Measurements from ENCODE around the gene TNKS1BP1. TPM values are rescaled to one million over a fixed set of nuclear protein-coding genes. Genes with fewer than 3 reads are reported as not detected.
"Not testable (repeated sequence)": the region's sequence is repeated elsewhere in the genome, so short reads cannot be mapped to it uniquely, and the experiment has no call there.

TNKS1BP1 gene
- polyA plus RNA-seq, 1 of the 3 experiments (the other 2 are of a cell fraction), result 43.3 TPM

GRCh38 chr11:57338142-57338541 is 13.4 kb upstream of the TNKS1BP1 start, which contains the start of gene P2RX3:
TSS of gene P2RX3 (plus strand) at chr11:57338352. CDS start at chr11:57338551, 199 bp downstream.
- H3K79me2 ChIP-seq (ENCODE audit: insufficient read depth), result peaks cover 28% of the 10 kb centered on the region
- 62% methylated on average over 4 of the region's 4 CpGs for WGBS (ENCODE audit: low lambda C conversion rate)
- H3K27me3 ChIP-seq (ENCODE audit: insufficient read depth), result no peaks in the 10 kb centered on the region
- ChIA-PET CTCF (interaction anchor here (0.7 to 1.3 kb wide), 4 partner anchors 10 to 497 kb away, joined by 3 to 5 read pairs (median 4); no protein-coding TSS in a partner anchor), POLR2A (no interaction called here)
- TF ChIP-seq JUND (IDR thresholded peaks at IDR 0.05) (no peak), GABPA (IDR thresholded peaks at IDR 0.05; ENCODE audit: low read depth) (no peak), ELF1 (IDR thresholded peaks at IDR 0.05) (no peak), SIN3A (IDR thresholded peaks at IDR 0.05; ENCODE audit: borderline replicate concordance, low read depth, low read length) (no peak), TEAD4 (IDR thresholded peaks at IDR 0.05; ENCODE audit: borderline replicate concordance, insufficient read depth) (no peak), MEF2A (IDR thresholded peaks at IDR 0.05; ENCODE audit: borderline replicate concordance, low read depth) (no peak), TAF1 (IDR thresholded peaks at IDR 0.05; ENCODE audit: borderline replicate concordance, low read depth, low read length) (no peak), FOSL2 (IDR thresholded peaks at IDR 0.05; ENCODE audit: borderline replicate concordance, low read depth) (no peak)
- no peaks in the 10 kb centered on the region for H4K20me1 ChIP-seq (ENCODE audit: insufficient read depth)
- no peak within 1 kb of the TSS for H3K27ac ChIP-seq (ENCODE audit: low read depth in 2 of 2, low read length in 1 of 2)
- H3K4me3 ChIP-seq (ENCODE audit: low read depth in 2 of 2, low read length in 1 of 2), result no peak within 1 kb of the TSS
- H3K4me2 ChIP-seq, result no peak within 1 kb of the TSS
- H3K36me3 ChIP-seq (replicated peaks in 1 of 2; ENCODE audit: control insufficient read depth in 1 of 2, insufficient read depth in 2 of 2, low read length in 1 of 2), result peaks cover 3 to 5% of the 10 kb centered on the region in 2 experiments
- DNase-seq, result no peak
- H3K9me2 ChIP-seq, result no peaks in the 10 kb centered on the region
- H3K4me1 ChIP-seq (ENCODE audit: control insufficient read depth in 1 of 2, insufficient read depth in 2 of 2, low read depth in 1 of 2, low read length in 1 of 2), result peaks cover 7 to 15% of the 10 kb centered on the region in 2 experiments; a peak in 3 of 4 replicates
- H3F3A ChIP-seq (replicated peaks; ENCODE audit: insufficient read depth), result no peaks in the 10 kb centered on the region
- H2AFZ ChIP-seq (ENCODE audit: low read depth), result no peak within 1 kb of the TSS
- no peak within 1 kb of the TSS for H3K9ac ChIP-seq
- no peaks in the 10 kb centered on the region for H3K9me3 ChIP-seq

- H3K79me2 ChIP-seq (ENCODE audit: insufficient read depth), result peaks cover 39% of the 10 kb centered on the region
- H3K4me2 ChIP-seq; H2AFZ ChIP-seq (ENCODE audit: low read depth); H3K9ac ChIP-seq; H3K9me3 ChIP-seq; H3F3A ChIP-seq (replicated peaks; ENCODE audit: insufficient read depth); H4K20me1 ChIP-seq (ENCODE audit: insufficient read depth); H3K4me3 ChIP-seq (ENCODE audit: low read depth in 2 of 2, low read length in 1 of 2); POLR2A ChIA-PET; H3K27me3 ChIP-seq (ENCODE audit: insufficient read depth); DNase-seq; H3K9me2 ChIP-seq; H3K27ac ChIP-seq (ENCODE audit: low read depth in 2 of 2, low read length in 1 of 2): not testable (repeated sequence)
- 93% methylated on average over 6 of the region's 6 CpGs for WGBS (ENCODE audit: low lambda C conversion rate)
- CTCF ChIA-PET, result interaction anchor here (0.8 to 1.9 kb wide), 4 partner anchors 9 to 20 kb away, joined by 3 to 6 read pairs (median 4); no protein-coding TSS in a partner anchor
- peaks cover 13 to 16% of the 10 kb centered on the region in 2 experiments for H3K36me3 ChIP-seq (replicated peaks in 1 of 2; ENCODE audit: control insufficient read depth in 1 of 2, insufficient read depth in 2 of 2, low read length in 1 of 2)
- peaks cover 7 to 15% of the 10 kb centered on the region in 2 experiments; a peak in 3 of 4 replicates for H3K4me1 ChIP-seq (ENCODE audit: control insufficient read depth in 1 of 2, insufficient read depth in 2 of 2, low read depth in 1 of 2, low read length in 1 of 2)
Measured at GRCh38 chr11:57336856-57337255, 12.1 kb upstream of the TNKS1BP1 start.

GRCh38 chr11:57336111-57336666 is 11.4 kb upstream of the TNKS1BP1 start:
- Histone ChIP-seq H3K27me3 (ENCODE audit: insufficient read depth) (no peaks in the 10 kb centered on the region), H3F3A (replicated peaks; ENCODE audit: insufficient read depth) (no peaks in the 10 kb centered on the region), H3K36me3 (replicated peaks in 1 of 2; ENCODE audit: control insufficient read depth in 1 of 2, insufficient read depth in 2 of 2, low read length in 1 of 2) (peaks cover 17 to 22% of the 10 kb centered on the region in 2 experiments), H3K9me2 (no peaks in the 10 kb centered on the region), H3K79me2 (ENCODE audit: insufficient read depth) (peaks cover 39% of the 10 kb centered on the region), H3K4me1 (ENCODE audit: control insufficient read depth in 1 of 2, insufficient read depth in 2 of 2, low read depth in 1 of 2, low read length in 1 of 2) (peaks cover 7 to 15% of the 10 kb centered on the region in 2 experiments; a peak in 3 of 4 replicates), H3K27ac (ENCODE audit: low read depth in 2 of 2, low read length in 1 of 2) (peak overlapping the region; percentile 37 to 85; a peak in 3 of 4 replicates), H3K4me3 (ENCODE audit: low read depth in 2 of 2, low read length in 1 of 2) (peak overlapping the region; percentile 69 to 87), H2AFZ (ENCODE audit: low read depth) (peak overlapping the region; percentile 83), H3K9ac (peak overlapping the region; percentile 92), H4K20me1 (ENCODE audit: insufficient read depth) (no peaks in the 10 kb centered on the region), H3K4me2 (peak overlapping the region; percentile 95), H3K9me3 (no peaks in the 10 kb centered on the region)
- no peak for DNase-seq
- POLR2A ChIA-PET, result interaction anchor here (3.2 kb wide), 1 partner anchor 11 kb away, joined by 29 read pairs; the partner anchor contains the start of gene TNKS1BP1
- CTCF ChIA-PET, result interaction anchor here (1.1 to 1.9 kb wide), 3 partner anchors 9 to 14 kb away, joined by 3 to 6 read pairs (median 5); no protein-coding TSS in a partner anchor
- WGBS (ENCODE audit: low lambda C conversion rate), result 45% methylated on average over 11 of the region's 12 CpGs
- no peak for TF ChIP-seq POLR2AphosphoS5 (IDR thresholded peaks at IDR 0.05; ENCODE audit: low read depth, low read length)
- TF ChIP-seq ELF1 (IDR thresholded peaks at IDR 0.05), result no peak
- TF ChIP-seq GABPA (IDR thresholded peaks at IDR 0.05; ENCODE audit: low read depth), result no peak
- no peak for TF ChIP-seq FOSL2 (IDR thresholded peaks at IDR 0.05; ENCODE audit: borderline replicate concordance, low read depth)
- no peak for TF ChIP-seq USF2 (IDR thresholded peaks at IDR 0.05; ENCODE audit: borderline replicate concordance, low read depth, low read length)
- no peak for TF ChIP-seq RFX5 (IDR thresholded peaks at IDR 0.05; ENCODE audit: low read length)
- TF ChIP-seq MXI1 (IDR thresholded peaks at IDR 0.05; ENCODE audit: low read depth, low read length), result no peak
- TF ChIP-seq FOXJ3 (CRISPR knock-in tag; IDR thresholded peaks at IDR 0.05), result no peak
- no peak for TF ChIP-seq NRF1 (IDR thresholded peaks at IDR 0.05; ENCODE audit: low read depth, low read length)
- TF ChIP-seq YY1 (IDR thresholded peaks at IDR 0.05; ENCODE audit: low read depth), result no peak
- no peak for TF ChIP-seq RXRA (IDR thresholded peaks at IDR 0.05; ENCODE audit: borderline replicate concordance, low read depth)
- TF ChIP-seq RAD21 (IDR thresholded peaks at IDR 0.05; ENCODE audit: low read length), result no peak
